ENCODE data around the gene NDFIP1.

DNA sequence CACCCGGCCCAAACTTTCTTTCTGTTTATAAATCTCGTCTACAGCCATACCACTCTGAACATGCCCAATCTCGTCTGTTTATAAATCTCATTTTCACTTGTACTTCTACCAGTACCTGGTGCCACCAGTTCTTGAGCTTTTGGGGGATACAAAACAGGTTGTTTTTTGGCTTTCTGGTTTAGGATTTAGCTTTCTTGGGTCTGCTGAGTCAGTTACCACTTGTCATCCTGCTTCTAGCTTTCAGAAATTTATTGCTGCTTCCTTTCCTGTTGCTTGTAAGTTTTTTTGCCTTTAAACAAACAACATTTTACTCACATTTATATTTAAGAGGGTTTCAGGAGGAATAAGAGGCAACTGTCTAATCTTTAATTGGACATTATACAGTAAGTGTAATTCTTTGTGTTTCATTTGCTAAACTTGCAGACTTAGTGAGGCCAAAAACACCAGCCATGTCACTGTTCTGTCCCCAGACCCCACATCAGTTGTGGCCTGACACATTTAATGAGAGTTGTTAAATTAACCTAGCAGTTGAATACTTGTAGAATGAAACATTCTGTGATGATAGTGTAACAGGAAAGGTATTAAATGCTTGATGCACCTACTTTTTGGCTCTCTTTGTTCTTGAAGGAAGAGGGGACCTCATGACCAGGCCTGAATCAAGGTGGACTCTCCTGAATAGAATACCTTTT, 11.8 kb downstream of the NDFIP1 start:
- no peak for TF ChIP-seq RAD21 (IDR thresholded peaks at IDR 0.05; ENCODE audit: low read depth)
- TF ChIP-seq, protein P1, sequence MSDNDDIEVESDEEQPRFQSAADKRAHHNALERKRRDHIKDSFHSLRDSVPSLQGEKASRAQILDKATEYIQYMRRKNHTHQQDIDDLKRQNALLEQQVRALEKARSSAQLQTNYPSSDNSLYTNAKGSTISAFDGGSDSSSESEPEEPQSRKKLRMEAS (IDR thresholded peaks at IDR 0.05) = no peak
- TF ChIP-seq, protein P2, sequence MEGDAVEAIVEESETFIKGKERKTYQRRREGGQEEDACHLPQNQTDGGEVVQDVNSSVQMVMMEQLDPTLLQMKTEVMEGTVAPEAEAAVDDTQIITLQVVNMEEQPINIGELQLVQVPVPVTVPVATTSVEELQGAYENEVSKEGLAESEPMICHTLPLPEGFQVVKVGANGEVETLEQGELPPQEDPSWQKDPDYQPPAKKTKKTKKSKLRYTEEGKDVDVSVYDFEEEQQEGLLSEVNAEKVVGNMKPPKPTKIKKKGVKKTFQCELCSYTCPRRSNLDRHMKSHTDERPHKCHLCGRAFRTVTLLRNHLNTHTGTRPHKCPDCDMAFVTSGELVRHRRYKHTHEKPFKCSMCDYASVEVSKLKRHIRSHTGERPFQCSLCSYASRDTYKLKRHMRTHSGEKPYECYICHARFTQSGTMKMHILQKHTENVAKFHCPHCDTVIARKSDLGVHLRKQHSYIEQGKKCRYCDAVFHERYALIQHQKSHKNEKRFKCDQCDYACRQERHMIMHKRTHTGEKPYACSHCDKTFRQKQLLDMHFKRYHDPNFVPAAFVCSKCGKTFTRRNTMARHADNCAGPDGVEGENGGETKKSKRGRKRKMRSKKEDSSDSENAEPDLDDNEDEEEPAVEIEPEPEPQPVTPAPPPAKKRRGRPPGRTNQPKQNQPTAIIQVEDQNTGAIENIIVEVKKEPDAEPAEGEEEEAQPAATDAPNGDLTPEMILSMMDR (IDR thresholded peaks at IDR 0.05 in 2 of 3, conservative IDR thresholded peaks at IDR 0.05 in 1 of 3; ENCODE audit: borderline replicate concordance in 1 of 3, insufficient read depth in 1 of 3, low read depth in 2 of 3, low read length in 2 of 3) = no peak
- TF ChIP-seq POLR2A (IDR thresholded peaks at IDR 0.05; ENCODE audit: borderline replicate concordance, extremely low read depth, insufficient read depth, insufficient read length) = no peak

All from HCT116 (cell line).